IMR-90 (cell line): ENCODE data around the gene GRHL3.

ENCODE experiments used
- BHLHE40 ChIP-seq: fragments of 150-350 bp; IDR thresholded peaks from 2 replicates; pipeline ENCODE4 v1.6.1; 2016; ENCODE audit warnings: mild to moderate bottlenecking, low read depth, low read length
- CTCF ChIP-seq: conservative IDR thresholded peaks from 2 replicates; pipeline ENCODE4 v1.5.1; 2012; ENCODE audit warnings: mild to moderate bottlenecking, low read depth, low read length, improper control_type of control experiment
- FOS ChIP-seq: fragments of 150-350 bp; IDR thresholded peaks from 2 replicates; pipeline ENCODE4 v1.6.1; 2016; ENCODE audit warnings: low read depth, low read length
- MXI1 ChIP-seq: IDR thresholded peaks from 2 replicates; pipeline ENCODE4 v1.6.1; 2012; ENCODE audit warnings: low read depth, mild to moderate bottlenecking, low read length, moderate library complexity, borderline replicate concordance
- NFE2L2 ChIP-seq: fragments of 150-350 bp; IDR thresholded peaks from 2 replicates; pipeline ENCODE4 v1.6.1; 2016; ENCODE audit warnings: low read depth, mild to moderate bottlenecking, low read length
- POLR2A ChIP-seq: IDR thresholded peaks from 2 replicates; pipeline ENCODE4 v1.6.1; 2012; ENCODE audit warnings: mild to moderate bottlenecking, low read depth, low read length
- RAD21 ChIP-seq: IDR thresholded peaks from 2 replicates; pipeline ENCODE4 v1.6.1; 2012; ENCODE audit warnings: low read length, improper control_type of control experiment
- RCOR1 ChIP-seq: IDR thresholded peaks from 2 replicates; pipeline ENCODE4 v1.6.1; 2012; ENCODE audit warnings: mild to moderate bottlenecking, low read length, improper control_type of control experiment; ENCODE audit not compliant: insufficient replicate concordance
- RFX5 ChIP-seq: IDR thresholded peaks from 2 replicates; pipeline ENCODE4 v1.8.0; 2012; ENCODE audit warnings: low read depth, mild to moderate bottlenecking, low read length, moderate library complexity

- TF ChIP-seq CTCF = no peak
- TF ChIP-seq NFE2L2 = no peak
- no peak for TF ChIP-seq RFX5
- no peak for TF ChIP-seq POLR2A
- TF ChIP-seq BHLHE40 = no peak
- TF ChIP-seq RAD21 = no peak
- TF ChIP-seq MXI1 = no peak
- no peak for TF ChIP-seq RCOR1
- TF ChIP-seq FOS = no peak
Observed at GRCh38 chr1:24317956-24318614, 1.1 kb upstream of the GRHL3 start.
